ENCODE results near the gene IRAK2. TPM values are rescaled to one million over a fixed set of nuclear protein-coding genes. Genes with fewer than 3 reads are reported as not detected.

The IRAK2 gene
- total RNA-seq, 1 experiment from 2014 or later = 25.1 TPM

DNA sequence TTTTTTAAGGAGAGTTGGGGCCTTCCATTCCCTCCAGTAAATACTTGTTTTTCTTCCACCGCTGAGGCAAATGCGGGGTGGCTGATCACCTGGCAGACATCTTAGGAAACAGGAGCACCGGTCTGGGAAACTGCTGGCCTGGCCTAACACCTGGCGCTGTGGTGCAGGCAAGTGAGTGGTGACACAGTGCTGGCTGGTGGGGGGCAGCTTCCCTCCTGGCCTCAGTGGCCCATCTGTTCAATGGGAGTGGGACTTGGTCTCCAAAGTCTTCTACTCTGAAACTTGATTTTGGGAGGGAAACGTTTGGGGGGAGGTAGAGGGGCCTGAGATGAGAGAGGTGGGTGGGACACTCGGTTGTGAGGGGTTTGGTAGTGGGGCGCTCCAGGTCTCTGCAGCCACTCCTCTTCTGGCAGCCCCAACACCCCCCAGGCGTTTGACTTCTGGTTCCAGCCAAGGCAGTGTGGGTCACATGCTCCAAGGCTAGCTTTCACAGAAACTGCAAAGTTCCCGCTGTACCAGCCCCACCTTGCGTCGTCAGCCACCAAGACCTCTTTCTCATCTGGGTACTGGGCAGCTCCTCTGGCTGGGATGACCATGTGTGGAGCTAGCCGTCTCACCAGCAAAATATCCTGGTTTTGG, 123.3 kb downstream of the IRAK2 start:
- Histone ChIP-seq H3K4me3 (ENCODE audit: low read depth in 2 of 2, low read length in 2 of 2) (no peak overlapping the region), H3K36me3 (ENCODE audit: control insufficient read depth, insufficient read depth, low read length) (peaks cover 5% of the 10 kb centered on the region; the same call in 1 of the 2 replicates), H3K27me3 (ENCODE audit: control insufficient read depth, insufficient read depth, low read length) (no peaks in the 10 kb centered on the region), H3K27ac (ENCODE audit: low read length) (no peak overlapping the region), H3K4me1 (ENCODE audit: control insufficient read depth, insufficient read depth, low read length) (no peaks in the 10 kb centered on the region), H3K9me3 (ENCODE audit: control insufficient read depth, insufficient read depth, low read depth, low read length) (no peaks in the 10 kb centered on the region)
- no peak for TF ChIP-seq SIN3A (IDR thresholded peaks at IDR 0.05; ENCODE audit: borderline replicate concordance, insufficient read depth, low read depth, low read length)
- TF ChIP-seq, protein P1, sequence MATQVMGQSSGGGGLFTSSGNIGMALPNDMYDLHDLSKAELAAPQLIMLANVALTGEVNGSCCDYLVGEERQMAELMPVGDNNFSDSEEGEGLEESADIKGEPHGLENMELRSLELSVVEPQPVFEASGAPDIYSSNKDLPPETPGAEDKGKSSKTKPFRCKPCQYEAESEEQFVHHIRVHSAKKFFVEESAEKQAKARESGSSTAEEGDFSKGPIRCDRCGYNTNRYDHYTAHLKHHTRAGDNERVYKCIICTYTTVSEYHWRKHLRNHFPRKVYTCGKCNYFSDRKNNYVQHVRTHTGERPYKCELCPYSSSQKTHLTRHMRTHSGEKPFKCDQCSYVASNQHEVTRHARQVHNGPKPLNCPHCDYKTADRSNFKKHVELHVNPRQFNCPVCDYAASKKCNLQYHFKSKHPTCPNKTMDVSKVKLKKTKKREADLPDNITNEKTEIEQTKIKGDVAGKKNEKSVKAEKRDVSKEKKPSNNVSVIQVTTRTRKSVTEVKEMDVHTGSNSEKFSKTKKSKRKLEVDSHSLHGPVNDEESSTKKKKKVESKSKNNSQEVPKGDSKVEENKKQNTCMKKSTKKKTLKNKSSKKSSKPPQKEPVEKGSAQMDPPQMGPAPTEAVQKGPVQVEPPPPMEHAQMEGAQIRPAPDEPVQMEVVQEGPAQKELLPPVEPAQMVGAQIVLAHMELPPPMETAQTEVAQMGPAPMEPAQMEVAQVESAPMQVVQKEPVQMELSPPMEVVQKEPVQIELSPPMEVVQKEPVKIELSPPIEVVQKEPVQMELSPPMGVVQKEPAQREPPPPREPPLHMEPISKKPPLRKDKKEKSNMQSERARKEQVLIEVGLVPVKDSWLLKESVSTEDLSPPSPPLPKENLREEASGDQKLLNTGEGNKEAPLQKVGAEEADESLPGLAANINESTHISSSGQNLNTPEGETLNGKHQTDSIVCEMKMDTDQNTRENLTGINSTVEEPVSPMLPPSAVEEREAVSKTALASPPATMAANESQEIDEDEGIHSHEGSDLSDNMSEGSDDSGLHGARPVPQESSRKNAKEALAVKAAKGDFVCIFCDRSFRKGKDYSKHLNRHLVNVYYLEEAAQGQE (IDR thresholded peaks at IDR 0.05; ENCODE audit: insufficient read depth in 1 of 2, low read depth in 2 of 2, low read length in 1 of 2) = no peak
- no peak for TF ChIP-seq POLR2AphosphoS5 (IDR thresholded peaks at IDR 0.05; ENCODE audit: low read depth, low read length)
- TF ChIP-seq TCF7L2 (IDR thresholded peaks at IDR 0.05; ENCODE audit: low read depth, low read length) = no peak
- TF ChIP-seq, protein P2, sequence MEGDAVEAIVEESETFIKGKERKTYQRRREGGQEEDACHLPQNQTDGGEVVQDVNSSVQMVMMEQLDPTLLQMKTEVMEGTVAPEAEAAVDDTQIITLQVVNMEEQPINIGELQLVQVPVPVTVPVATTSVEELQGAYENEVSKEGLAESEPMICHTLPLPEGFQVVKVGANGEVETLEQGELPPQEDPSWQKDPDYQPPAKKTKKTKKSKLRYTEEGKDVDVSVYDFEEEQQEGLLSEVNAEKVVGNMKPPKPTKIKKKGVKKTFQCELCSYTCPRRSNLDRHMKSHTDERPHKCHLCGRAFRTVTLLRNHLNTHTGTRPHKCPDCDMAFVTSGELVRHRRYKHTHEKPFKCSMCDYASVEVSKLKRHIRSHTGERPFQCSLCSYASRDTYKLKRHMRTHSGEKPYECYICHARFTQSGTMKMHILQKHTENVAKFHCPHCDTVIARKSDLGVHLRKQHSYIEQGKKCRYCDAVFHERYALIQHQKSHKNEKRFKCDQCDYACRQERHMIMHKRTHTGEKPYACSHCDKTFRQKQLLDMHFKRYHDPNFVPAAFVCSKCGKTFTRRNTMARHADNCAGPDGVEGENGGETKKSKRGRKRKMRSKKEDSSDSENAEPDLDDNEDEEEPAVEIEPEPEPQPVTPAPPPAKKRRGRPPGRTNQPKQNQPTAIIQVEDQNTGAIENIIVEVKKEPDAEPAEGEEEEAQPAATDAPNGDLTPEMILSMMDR (IDR thresholded peaks at IDR 0.05) = no peak
- intact Hi-C loops (cut with micrococcal nuclease; ENCODE audit: unreplicated experiment) = no loop called here
- ATAC-seq = no peak
- ChIA-PET CTCF (no interaction called here), POLR2A (no interaction called here)
- no TSS peak for BruUV-seq (replicated peaks)
- in situ Hi-C loops (cut with HindIII; ENCODE audit: low pct_unique_long_range_greater_than_20kb, low sequenced_read_pairs) = no loop called here
- no peak for DNase-seq (ENCODE audit: low read depth, low spot score)

- Histone ChIP-seq H3K9me3 (ENCODE audit: control insufficient read depth, insufficient read depth, low read depth, low read length) (no peaks in the 10 kb centered on the region), H3K27ac (ENCODE audit: low read length) (no peak overlapping the region), H3K27me3 (ENCODE audit: control insufficient read depth, insufficient read depth, low read length) (no peaks in the 10 kb centered on the region), H3K36me3 (ENCODE audit: control insufficient read depth, insufficient read depth, low read length) (peaks cover 2% of the 10 kb centered on the region; the same call in 1 of the 2 replicates), H3K4me3 (ENCODE audit: low read depth in 2 of 2, low read length in 2 of 2) (no peak overlapping the region), H3K4me1 (ENCODE audit: control insufficient read depth, insufficient read depth, low read length) (no peaks in the 10 kb centered on the region)
- no peak for ATAC-seq
- no TSS peak for BruUV-seq (replicated peaks)
- no peak for DNase-seq (ENCODE audit: low read depth, low spot score)
- intact Hi-C loops (cut with micrococcal nuclease; ENCODE audit: unreplicated experiment) = no loop called here
- in situ Hi-C loops (cut with HindIII; ENCODE audit: low pct_unique_long_range_greater_than_20kb, low sequenced_read_pairs) = no loop called here
- ChIA-PET POLR2A (no interaction called here), CTCF (no interaction called here)
- TF ChIP-seq, protein P1 (IDR thresholded peaks at IDR 0.05; ENCODE audit: insufficient read depth in 1 of 2, low read depth in 2 of 2, low read length in 1 of 2) = no peak
- TF ChIP-seq, protein P2 (IDR thresholded peaks at IDR 0.05) = no peak
- no peak for TF ChIP-seq SIN3A (IDR thresholded peaks at IDR 0.05; ENCODE audit: borderline replicate concordance, insufficient read depth, low read depth, low read length)
- TF ChIP-seq POLR2AphosphoS5 (IDR thresholded peaks at IDR 0.05; ENCODE audit: low read depth, low read length) = no peak
- TF ChIP-seq TCF7L2 (IDR thresholded peaks at IDR 0.05; ENCODE audit: low read depth, low read length) = no peak
Observed at GRCh38 chr3:10288575-10288960, 123.8 kb downstream of the IRAK2 start.

Measured in Panc1 (cell line).